DLD1 (cell line): Measurements from ENCODE around the gene EME1.
"Not testable (repeated sequence)": the region's sequence is repeated elsewhere in the genome, so short reads cannot be mapped to it uniquely, and the experiment has no call there.

Experiments
- in situ Hi-C: cut with HindIII; loops from 2 replicates; pipeline ENCODE4 v1.10.0; 2017; ENCODE audit warnings: low sequenced_read_pairs

Gene EME1

DNA sequence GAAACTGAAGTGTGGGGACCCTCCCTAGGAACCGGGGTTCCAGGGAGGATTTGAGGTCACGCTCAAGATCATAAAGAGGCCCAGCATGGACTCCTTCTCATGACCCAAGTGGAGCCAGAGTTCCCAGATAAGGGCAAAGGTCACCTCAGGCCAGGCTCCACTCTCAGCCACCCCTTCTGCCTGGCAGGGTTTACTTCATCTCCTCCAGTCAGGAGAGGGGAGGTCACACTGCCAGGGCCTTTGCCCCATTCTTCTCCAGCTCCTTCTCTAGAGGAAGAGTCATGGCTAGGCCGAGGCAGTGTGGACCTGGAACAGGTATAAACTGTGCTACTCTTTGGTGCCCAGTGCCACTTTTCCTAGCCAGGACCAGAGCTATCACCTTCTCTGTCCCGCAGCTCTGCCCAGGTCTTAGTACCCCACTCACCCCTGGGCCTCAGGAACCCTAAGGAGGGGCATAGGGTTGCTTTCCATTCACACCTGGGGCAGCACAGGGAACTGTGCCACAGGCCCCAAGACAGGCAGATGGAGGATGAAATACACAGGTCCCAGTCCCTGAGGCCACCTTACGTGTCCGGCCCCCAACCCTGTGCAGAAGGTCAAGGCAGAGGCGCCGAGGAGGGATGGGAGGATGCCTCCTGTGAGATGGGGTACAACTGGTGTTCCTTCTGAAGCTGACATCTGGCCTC is 52.1 kb downstream of the EME1 start:
- in situ Hi-C loops, result no loop called here

DNA sequence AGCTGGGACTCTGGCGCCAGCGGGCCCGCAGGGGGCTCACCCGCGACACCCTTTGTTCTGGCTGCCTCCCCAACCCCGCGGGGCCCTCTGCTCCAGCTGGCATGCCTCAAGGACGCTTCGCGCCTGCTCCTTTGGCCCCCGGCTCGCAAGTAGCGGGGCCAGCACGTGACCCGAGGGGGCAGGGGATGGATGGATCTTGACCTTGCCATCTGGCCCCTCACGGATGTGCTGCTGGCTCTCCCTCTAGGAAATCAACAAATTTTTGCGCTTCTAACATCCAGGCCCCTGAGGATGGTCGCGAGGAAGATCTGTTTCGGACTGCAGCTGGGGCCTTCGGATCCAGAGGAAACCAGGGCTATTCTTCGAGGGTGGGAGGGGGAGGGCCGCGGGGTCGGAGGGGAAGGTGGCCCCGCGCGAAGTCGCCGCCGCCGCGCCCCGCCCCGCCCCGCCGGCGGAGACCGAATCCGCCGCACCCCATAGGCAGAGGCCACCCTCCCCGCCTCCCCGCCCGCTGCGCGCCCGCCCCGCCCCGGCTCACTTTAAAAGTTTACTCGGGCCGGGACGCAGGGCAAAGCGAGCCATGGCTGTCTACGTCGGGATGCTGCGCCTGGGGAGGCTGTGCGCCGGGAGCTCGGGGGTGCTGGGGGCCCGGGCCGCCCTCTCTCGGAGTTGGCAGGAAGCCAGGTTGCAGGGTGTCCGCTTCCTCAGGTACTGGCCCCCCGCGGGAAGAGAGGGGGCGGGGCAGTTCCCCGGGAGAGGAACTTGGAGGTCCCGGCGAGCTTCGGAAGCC is 52.8 kb downstream of the EME1 start, which contains the start of gene ACSF2:
Gene ACSF2, plus strand, starts transcription at position 537 of the 790 bp plus-strand sequence. Its CDS starts 44 bp downstream, at position 581.
- in situ Hi-C loops, result no loop called here

DNA sequence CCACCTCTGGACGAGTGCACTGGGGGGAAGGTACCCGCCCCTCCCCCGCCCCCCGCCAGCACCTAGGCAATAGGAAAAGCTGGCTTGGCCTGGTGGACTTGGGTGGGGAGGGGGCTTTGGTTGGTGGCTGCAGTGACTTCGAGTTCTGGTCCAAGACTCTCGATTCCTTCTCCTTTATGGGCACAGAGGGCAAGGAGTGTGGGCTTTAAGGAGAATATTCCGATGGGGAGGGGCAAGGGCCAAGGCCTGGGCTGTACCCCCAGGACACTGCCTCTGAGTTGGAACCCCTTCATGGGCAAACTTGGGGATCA is 53.4 kb downstream of the EME1 start:
- in situ Hi-C loops, result no loop called here

DNA sequence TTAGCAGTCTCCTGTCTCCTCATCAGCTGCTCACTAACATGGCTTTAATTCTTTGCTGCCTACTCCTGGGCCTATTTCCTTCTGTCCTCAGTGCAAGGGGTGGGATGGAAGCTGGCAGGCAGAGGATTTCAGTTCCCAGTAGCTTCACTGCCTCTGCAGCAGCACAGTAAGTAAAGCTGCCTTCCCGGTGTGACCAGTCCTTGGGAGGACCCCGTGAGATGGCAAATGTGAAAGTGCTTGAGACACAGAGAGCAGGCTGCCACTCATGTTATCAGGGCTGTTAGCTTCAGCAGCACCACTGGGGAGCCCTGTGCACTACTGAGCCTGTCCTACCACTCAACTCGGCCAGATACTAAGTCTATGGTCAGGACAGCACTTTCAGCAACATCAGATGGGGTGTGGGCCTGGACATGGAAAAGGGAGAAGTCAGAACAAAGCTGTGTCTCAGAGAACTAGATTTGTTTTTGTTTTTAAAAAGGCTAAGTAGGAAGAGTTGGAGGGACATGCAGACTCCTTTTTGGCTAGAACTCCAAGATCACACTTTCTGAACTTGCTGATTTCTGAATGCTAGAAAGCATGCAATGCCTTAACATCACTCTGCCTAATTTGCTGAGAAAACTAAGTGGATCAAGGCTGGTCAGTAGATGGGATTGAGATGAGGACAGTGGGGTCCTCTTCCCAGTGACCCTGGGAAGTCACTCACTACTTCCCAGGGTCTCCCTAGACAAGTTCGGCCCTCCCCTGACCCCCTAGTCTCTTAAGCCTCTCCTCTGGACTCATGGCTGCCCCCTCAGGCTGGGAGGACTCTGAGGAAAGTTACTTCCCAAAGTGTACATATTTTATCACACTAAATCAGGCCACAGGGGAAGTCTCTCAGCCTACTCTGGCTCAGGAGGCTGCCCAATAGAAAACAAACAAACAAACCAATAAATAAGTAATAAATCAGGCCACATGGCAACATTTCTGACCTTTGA is 54.1 kb downstream of the EME1 start:
- in situ Hi-C loops, result no loop called here

DNA sequence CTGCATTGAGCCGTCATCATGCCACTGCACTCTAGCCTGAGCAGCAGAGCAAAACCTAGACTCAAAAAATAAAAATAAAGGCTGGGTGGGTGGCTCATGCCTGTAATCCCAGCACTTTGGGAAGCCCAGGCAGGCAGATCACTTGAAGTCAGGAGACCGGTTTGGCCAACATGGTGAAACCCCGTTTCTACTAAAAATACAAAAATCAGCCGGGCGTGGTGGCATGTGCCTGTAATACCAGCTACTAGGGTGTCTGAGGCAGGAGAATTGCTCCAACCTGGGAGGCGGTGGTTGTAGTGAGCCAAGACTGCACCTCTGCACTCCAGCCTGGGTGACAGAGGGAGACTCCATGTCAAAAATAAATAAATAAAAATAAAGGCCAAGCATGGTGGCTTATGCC is 55.1 kb downstream of the EME1 start:
- in situ Hi-C loops, result not testable (repeated sequence)

DNA sequence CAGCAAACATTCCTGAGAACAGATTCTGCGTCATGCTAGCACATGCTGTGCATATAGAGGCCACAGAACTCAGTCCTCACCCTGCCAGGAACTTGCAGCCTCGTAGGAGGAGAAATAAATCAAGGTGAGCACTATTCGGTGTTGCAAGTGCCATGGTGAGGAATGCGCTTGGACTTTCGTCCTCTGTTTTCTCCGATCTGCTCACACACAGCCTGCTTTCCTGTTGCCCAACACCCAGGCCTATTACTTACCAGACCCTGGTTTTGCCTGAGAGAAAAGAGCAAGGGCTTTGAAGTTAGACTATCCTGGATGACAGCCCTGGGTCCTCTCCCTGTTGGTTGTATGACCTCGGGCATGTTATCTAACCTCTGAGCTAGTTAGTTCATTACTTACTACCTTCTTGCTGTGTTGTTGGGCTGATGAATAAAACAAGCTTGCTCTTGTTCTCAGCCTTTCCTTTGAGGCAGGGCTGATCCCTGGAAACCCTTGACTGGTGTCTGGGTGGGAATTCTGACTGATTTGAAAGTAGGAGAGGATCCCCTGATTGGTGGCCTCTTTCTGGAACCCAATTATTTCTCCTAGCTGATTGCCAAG is 55.9 kb downstream of the EME1 start:
- in situ Hi-C loops, result no loop called here

DNA sequence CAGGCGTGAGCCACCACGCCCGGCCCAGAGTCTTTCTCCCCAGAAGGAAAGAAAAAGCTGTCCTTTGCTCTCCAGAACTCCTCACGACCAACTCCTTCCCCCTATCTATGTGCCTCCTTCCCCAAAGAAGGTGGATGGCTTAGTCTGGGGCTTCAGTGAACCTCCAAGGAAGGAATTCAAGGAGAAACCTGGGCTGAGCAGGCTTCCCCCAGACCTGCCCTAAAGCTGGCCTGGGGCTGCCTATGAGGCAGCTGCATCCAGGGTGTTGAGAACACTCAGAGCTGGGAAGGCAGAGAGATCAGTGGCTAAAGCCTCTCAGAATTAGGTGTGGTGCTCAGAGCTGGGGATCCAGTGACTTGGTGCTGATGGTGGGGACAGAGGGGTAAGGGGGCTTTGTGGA is 56.8 kb downstream of the EME1 start:
- in situ Hi-C loops, result no loop called here
